ENCODE data around the gene NEK8.
A peak's percentile ranks its signal among the peaks of the same experiment; 100 is the strongest.

The NEK8 gene

GRCh38 chr17:28728364-28729200 is at the start of gene NEK8:
TSS of gene NEK8 (plus strand) at chr17:28728788. CDS start at chr17:28728814, 26 bp downstream.
- DNase-seq (ENCODE audit: low read depth): peak; percentile 93

DNA sequence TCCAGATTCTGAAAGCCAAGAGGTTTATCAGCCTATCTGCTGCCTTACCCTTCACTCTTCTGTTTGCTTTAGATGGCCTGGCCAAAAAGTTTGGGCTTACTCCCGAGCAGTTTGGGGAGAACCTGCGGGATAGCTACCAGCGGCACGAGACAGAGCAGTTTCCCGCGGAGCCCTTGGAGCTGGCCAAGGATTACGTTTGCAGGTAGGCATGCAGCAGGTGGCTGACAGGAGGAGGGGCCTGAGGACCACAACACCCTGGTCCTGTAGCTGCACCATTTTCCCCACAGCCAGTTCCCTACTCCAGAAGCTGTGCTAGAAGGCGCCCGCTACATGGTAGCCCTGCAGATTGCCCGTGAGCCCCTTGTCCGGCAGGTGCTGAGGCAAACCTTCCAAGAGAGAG is 45.9 kb upstream of the NEK8 start:
- no peak for DNase-seq (ENCODE audit: low read depth)

DNA sequence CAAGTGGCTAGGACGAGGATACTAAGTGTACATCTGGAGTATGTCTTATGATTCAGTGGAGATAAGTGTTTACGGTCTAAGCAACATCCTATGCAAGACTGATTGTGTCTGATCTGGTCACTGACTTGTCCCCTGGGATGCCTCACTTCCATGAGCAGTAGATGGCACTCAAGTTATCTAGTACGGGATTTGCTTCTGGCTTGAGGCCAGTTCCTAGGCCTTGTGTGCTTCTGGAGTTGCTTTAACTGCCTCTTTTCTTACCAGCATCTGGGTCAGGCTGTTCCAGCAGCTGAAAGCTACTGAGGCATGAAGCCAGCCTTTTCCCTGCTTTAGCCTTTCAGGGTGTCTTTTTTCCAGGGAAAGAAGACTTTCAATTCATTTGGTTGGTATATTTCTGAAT is 43.6 kb upstream of the NEK8 start:
- no peak for DNase-seq (ENCODE audit: low read depth)

- no peak for DNase-seq (ENCODE audit: low read depth)
These were observed 43.2 kb upstream of the NEK8 start for GRCh38 chr17:28685366-28685765.

DNA sequence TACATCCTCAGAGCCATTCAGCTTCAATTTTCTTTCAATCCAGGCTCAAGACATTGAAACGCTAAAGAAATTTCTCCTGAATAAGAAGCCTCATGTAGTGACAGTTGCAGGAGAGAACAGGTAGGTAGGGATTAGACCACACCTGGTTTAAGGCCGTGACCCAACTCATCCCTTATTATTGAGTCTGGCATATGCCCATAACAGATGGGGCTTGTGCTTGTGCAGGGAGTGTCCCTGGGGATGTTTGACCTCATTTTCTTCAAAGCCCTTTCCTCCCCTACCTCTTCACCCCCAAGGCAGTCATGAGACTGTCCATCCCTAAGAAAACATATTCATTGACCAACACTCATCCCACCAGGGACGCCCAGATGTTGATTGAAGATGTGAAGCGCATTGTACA is 42.3 kb upstream of the NEK8 start:
- DNase-seq (ENCODE audit: low read depth): no peak

DNA sequence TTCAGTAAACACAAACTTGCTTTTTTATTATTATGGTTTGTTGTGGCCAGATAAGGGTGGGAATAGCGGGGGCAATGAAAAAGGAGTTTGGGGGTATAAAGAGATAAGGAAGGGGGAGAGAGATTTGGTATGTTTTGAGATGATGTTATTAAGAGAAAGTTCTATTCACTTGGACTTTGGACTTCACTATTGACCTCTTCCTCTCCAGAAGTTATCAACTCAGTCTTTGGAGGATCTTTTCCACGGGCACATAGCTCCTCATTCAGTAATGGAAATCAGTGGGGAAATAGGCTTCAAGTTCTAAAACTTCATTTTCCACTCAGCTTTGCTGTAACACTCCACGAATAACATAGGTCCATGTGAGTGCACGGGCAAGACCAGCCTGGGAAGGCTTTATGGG is 40.1 kb upstream of the NEK8 start:
- DNase-seq (ENCODE audit: low read depth): no peak

DNA sequence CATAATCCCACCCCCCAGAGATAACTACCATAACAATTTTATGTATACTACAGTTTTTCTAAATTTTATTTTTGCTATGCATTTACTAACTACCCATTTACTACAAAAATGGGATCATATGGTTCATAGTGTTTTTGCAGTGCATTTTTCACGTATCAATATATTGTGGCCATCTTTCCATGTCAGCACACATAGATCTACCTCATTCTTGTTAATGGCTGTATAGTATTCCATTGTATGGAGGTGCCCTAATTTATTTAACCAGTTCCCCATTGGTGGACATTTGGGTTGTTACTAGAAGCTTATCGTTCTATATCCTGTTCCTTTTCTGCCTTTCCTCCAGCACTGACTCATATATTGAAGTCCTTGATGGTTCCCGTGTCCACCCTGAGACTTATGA is 39.6 kb upstream of the NEK8 start:
- DNase-seq (ENCODE audit: low read depth): no peak

DNA sequence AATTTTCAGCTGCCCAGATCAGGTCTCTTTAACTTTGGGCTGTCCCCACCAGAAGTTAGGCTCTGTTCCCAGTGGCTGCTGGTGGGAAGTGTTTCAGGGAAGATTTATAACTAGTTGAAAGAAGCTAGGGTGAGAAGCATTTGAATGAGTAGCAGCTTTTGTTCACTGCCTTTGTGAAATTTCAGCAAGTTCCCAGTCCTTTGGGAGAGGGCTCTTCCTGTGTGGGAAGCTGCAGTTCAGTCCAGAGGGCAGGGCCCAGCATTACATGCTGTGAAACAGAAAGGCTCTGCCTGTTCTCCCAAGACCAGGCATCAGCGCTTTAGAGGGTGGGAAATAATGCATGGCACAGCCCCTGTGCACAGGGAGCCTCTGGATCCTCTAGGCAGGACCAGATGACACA is 34.7 kb upstream of the NEK8 start:
- DNase-seq (ENCODE audit: low read depth): no peak

GRCh38 chr17:28698253-28698941 is 30.2 kb upstream of the NEK8 start:
- DNase-seq (ENCODE audit: low read depth): no peak

DNA sequence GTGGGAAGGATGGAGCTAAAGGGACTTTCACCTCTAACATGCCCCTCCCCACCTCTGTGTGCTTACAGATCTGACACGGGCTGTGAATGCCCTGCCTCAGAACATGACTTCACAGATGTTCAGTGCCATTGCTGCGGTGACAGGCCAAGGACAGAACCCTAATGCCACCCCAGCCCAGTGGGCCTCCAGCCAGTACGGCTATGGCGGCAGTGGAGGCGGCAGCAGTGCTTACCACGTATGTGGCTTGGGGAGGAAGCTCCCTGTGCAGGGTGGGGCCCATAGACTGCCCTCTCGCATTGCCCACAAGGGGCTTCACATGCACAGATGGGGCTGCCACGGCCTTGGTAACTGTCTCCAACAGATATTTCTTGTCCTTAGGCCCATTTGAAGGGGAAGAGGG is 28.3 kb upstream of the NEK8 start:
- DNase-seq (ENCODE audit: low read depth): no peak

DNA sequence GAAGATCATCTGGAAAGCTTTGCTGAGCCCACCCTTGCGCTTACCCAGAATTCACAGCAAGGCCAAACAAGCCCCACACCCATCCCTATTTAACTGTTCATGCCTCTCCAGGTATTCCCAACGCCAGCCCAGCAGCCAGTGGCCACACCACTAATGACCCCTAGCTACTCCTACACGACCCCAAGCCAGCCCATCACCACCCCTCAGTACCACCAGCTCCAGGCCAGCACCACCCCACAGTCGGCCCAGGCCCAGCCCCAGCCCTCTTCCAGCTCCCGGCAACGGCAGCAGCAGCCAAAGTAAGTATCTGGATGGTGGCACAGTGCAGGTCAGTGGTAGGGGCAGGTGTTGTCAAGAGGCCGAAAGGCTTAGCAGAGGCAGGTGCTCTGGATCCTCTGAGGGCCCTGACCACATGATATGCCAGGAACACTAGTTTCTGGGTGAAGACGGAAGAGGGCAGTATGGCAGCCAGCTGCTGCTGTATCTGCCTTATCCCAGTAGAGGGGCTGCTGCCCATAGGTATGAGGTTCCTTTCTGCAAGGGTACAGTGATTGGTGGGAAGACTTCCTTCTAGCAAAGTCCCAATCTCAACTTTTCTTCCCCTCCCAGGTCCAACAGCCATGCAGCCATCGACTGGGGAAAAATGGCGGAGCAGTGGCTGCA is 27.6 kb upstream of the NEK8 start:
- DNase-seq (ENCODE audit: low read depth): no peak

GRCh38 chr17:28702026-28702751 is 26.4 kb upstream of the NEK8 start:
- no peak for DNase-seq (ENCODE audit: low read depth)

DNA sequence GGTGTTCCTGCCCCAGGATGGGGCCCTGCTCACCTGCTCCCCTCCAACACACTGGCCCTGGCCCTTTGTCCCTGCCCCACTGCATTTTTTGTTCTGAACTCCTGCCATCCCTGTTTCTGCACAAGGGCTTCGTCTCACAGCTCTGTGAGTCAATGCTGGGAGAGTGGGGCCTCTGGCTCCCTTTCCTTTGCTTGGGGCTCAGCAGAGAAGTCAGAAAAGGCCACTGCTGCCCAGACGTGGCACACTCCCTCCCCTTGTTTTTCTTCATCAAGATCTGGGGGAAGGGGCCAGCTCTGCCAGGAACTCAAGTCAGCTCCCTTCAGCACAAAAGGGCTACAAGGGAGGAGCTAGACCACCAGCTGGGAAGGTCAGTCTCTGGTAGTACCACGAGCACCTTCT is 25.8 kb upstream of the NEK8 start:
- DNase-seq (ENCODE audit: low read depth): no peak

- no peak for DNase-seq (ENCODE audit: low read depth)
These were observed 24.9 kb upstream of the NEK8 start for GRCh38 chr17:28703552-28704218.

DNA sequence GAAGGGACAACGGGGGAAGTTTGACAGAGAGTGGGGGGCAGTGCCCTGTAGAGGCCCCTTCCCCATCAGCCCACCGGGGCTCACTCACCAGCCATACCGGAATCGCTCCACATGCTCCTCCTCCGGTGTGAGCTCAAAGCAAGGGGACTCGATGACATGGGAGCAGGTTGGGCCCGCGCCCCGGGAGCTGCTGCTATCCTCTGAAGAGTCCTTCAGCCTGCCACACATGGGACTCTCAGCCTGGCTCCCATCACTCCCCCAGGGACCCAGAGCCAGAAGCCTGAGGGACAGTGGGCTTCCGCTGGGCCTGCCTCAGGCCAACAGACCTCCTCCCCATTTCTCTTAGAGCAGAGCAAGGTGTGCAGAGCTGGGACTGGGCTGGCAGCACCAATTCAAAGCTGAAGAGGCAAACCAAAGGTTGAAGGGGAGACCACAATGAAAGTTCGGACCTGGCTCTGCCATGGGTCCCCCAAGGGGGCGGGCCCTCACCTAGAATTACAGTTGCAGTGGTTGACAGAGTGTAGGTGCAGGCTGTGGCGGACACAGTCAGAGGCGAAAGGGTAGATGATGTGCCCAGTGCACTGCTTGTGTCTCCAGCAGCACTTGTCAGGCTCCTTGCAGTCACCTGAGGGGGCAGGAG is 24.2 kb upstream of the NEK8 start:
- no peak for DNase-seq (ENCODE audit: low read depth)

DNA sequence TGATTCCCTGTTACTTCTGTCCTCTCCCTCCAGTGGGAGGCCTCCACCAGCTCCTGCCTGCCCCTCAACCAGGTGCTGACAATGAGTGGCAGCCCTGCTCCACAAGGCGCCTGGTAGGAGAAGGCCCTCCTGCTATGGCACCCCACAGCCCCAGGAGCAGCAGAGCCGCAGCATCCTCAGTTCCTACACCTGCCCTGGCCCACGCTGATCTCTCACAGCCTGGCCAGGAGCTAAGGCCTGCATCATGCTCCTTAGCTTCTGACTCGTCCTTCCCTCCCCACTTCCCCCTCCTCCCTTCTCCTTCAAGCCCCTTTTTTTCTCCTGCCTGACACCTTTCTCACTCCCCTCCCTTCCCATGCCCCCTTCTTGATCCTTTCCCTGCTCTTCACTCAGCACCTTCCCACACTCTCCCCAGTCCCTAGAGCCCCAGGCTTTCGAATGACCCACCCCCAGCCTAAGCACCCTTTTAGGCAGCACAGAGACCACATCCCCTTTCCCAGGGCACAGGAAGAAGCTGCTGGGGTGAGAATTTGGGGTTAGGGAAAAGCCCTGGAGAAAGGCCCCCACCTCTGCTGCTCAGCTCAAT is 23.4 kb upstream of the NEK8 start:
- DNase-seq (ENCODE audit: low read depth): no peak

DNA sequence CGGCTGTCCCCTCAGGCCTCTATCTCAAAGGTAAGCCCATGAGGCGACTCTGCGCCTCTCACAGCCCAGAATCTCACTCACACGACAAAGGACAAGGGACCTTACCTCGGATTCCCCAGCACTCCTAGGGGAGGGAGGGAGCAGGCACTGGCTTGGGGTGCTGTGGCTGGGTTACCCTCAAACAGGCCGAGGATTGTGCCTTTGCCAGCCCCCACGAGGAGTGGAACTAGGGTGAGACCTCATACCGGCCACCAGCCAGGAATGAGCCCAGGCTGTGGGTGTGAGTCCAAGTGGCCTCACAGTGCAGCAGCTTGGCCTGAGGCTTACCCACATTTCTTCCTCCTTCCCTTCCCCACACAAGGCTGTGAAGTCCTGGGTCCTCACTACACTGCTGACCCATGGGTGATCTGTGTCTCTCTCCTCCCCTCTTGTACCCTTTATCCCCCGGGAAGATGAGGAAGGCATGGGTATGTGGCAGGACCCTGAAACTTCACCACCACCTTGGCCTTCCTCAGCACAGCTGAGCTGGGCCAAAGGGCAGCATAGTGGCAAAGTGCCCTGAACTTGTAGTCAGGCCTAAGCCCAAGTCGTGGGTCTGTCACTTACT is 22.8 kb upstream of the NEK8 start:
- no peak for DNase-seq (ENCODE audit: low read depth)

DNA sequence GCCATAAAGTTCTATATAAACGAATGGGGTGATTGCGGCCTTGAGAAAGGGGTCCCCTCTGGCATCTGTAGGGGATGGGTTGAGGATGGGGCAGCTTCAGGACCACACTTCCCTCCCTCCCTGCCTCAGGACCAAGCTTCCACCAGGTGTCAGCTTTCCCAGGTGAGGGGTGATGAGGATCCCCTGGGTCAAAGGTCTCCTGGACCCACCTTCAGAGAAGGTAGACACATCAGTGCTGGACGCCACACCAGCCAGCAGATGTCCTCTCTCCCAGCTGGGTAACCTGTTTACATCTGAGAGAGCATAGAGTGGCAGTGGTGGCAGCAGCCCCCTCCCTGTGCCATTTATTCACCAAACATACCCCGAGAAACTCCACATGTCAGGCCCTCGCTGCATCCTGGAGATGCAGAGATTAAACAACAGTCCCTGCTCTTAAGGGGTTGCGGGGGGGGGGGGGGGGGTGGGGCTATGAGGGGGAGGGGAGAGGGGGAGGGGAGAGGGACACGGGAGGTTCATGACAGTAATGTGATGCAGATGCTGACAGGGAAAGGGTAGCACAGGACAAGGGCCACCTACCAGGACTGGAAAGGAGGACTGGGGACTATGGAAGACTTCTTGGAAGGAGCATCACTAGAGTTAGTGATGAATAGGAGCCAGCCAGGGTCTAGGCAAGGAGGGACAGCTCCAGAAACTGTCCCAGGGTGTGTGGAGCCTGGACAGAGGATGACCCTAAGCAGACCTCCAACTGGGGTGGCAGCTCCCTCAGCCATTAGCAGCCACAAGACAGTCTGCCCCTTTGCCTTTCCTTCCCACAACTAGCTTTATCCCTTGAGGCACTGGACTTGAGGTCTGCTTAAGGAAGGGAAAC is 21.9 kb upstream of the NEK8 start:
- DNase-seq (ENCODE audit: low read depth): no peak

- no peak for DNase-seq (ENCODE audit: low read depth)
These were observed 21.3 kb upstream of the NEK8 start for GRCh38 chr17:28707339-28707720.
